HepG2 (cell line): ENCODE data around the gene HINT2. TPM values are rescaled to one million over a fixed set of nuclear protein-coding genes. Genes with fewer than 3 reads are reported as not detected.
A peak's percentile ranks its signal among the peaks of the same experiment; 100 is the strongest.

Experiments used
- CEBPG ChIP-seq: IDR thresholded peaks from 2 replicates; pipeline ENCODE4 v1.6.1; 2016
- GTF2F1 ChIP-seq: fragments of 150-350 bp; IDR thresholded peaks from 2 replicates; pipeline ENCODE4 v1.6.1; 2014; ENCODE audit warnings: low read length
- HOXA7 ChIP-seq: sonication (generic); formaldehyde crosslinking; IDR thresholded peaks from 2 replicates; pipeline ENCODE4 v1.8.1; 2022; ENCODE audit warnings: mild to moderate bottlenecking, missing genetic modification reagents, moderate library complexity
- NFRKB ChIP-seq: fragments of 450-650 bp; IDR thresholded peaks from 2 replicates; pipeline ENCODE4 v1.6.1; 2017
- NR2F6 ChIP-seq, 2 experiments: IDR thresholded peaks; 2 replicates each; pipeline ENCODE4 v1.6.1; 2016; ENCODE audit warnings: antibody characterized with exemption in 1 of 2, mild to moderate bottlenecking in 1 of 2
- PHB2 ChIP-seq: fragments of 450-650 bp; IDR thresholded peaks from 2 replicates; pipeline ENCODE4 v1.6.1; 2018; ENCODE audit not compliant: partially characterized antibody
- SIN3A ChIP-seq: IDR thresholded peaks from 2 replicates; pipeline ENCODE4 v1.6.1; 2011; ENCODE audit warnings: low read depth, mild to moderate bottlenecking, control low read depth, low read length, borderline replicate concordance
- ZBTB21 ChIP-seq: sonication (generic); formaldehyde crosslinking; IDR thresholded peaks from 2 replicates; pipeline ENCODE4 v1.4.0; 2020; ENCODE audit warnings: missing genetic modification reagents
- ZKSCAN8 ChIP-seq: IDR thresholded peaks from 2 replicates; pipeline ENCODE4 v1.6.1; 2016; ENCODE audit warnings: borderline replicate concordance, missing genetic modification reagents, missing compliant biosample characterization
- ZNF44 ChIP-seq: sonication (generic); formaldehyde crosslinking; IDR thresholded peaks from 2 replicates; pipeline ENCODE4 v1.5.1; 2020; ENCODE audit warnings: mild to moderate bottlenecking, missing genetic modification reagents
- polyA plus RNA-seq, 8 experiments: library from polyadenylated mRNA; depleted of rRNA in 3 of 8; stranded (reverse) in 7 of 8; unstranded in 1 of 8; fragments of >200 nt; fragmentation: Illumina TruSeq in 4 of 8; extraction: Trizol in 4 of 8; gene quantifications; 2 replicates each; pipeline versions ENCODE4 v1.2.1 to v1.2.3, GENCODE V29; 2011 to 2016; ENCODE audit warnings: low read depth in 4 of 8, missing spikeins in 1 of 8, mixed read lengths in 1 of 8; ENCODE audit not compliant: insufficient read depth in 1 of 8
- total RNA-seq, 5 experiments: library from RNA; depleted of rRNA; stranded (reverse); fragments of >200 nt; fragmentation: Illumina TruSeq; extraction: Trizol; gene quantifications; 2 replicates each; pipeline ENCODE4 v1.2.3, GENCODE V29; 2016; ENCODE audit warnings: low read depth in 1 of 5
- TF ChIP-seq, protein P1 (sequence below): sonication (generic); formaldehyde crosslinking; IDR thresholded peaks from 2 replicates; pipeline ENCODE4 v1.5.1; 2020; ENCODE audit warnings: mild to moderate bottlenecking, moderate library complexity, missing genetic modification reagents
- TF ChIP-seq, protein P2 (sequence below): IDR thresholded peaks from 2 replicates; pipeline ENCODE4 v1.6.1; 2012; ENCODE audit warnings: low read length, improper control_type of control experiment
- TF ChIP-seq, protein P3 (sequence below): sonication (generic); formaldehyde crosslinking; IDR thresholded peaks from 2 replicates; pipeline ENCODE4 v1.4.0; 2020; ENCODE audit warnings: missing genetic modification reagents
- TF ChIP-seq, protein P4 (sequence below): sonication (generic); formaldehyde crosslinking; IDR thresholded peaks from 2 replicates; pipeline ENCODE4 v1.5.0; 2020; ENCODE audit warnings: missing genetic modification reagents
- TF ChIP-seq, protein P5 (sequence below): sonication (generic); formaldehyde crosslinking; IDR thresholded peaks from 2 replicates; pipeline ENCODE4 v1.5.0; 2020; ENCODE audit warnings: missing genetic modification reagents
- TF ChIP-seq, protein P6 (sequence below): sonication (generic); formaldehyde crosslinking; IDR thresholded peaks from 2 replicates; pipeline ENCODE4 v1.4.0; 2020; ENCODE audit warnings: mild to moderate bottlenecking, low read depth, missing genetic modification reagents
- TF ChIP-seq, protein P7 (sequence below): sonication (generic); formaldehyde crosslinking; IDR thresholded peaks from 2 replicates; pipeline ENCODE4 v1.5.1; 2020; ENCODE audit warnings: mild to moderate bottlenecking, missing genetic modification reagents, borderline replicate concordance

Gene HINT2
- total and polyA plus RNA-seq, 2 of the 13 experiments (the other 11 are each of a cell fraction or from before 2014, with no cell fraction given): 37.9 to 56.2 TPM

DNA sequence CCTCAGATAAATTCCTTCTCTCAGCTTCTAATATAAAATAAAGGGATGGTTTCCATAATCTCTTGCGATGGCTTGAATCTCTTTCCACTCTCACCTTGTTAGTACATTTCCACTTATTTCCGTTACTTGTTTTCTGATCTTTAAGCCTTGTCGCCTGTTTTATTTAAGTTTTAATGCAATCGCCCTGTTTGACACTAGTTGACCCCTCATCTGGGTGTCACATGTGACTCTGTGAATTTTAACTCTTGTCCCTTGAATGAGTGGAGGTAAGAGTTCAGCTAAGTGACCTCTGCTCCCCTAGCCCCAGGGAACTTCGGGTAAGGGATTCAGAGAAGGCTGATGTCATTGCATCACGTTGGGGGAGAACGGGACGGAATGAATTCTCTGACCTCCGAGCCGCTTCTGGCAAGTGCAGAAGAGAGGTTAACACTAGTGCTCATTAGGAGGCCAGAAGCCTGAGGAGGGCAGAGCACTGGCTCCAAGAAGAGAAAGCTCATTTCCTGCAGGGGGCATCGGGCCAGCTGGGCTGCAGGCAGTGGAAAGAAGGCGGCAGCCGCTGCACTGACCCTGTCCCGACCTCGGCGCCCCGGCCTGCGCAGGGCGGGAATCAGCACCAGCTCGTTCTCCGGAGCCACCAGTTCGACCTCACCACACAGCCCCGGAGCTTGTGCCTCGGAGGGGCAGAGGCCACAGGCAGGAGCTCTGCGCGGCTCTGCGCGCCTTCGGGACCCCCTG lies 569 bp downstream of the HINT2 start (continued):
- TF ChIP-seq NR2F6 (IDR thresholded peaks at IDR 0.05): peak; percentile 95
- TF ChIP-seq NR2F6 (CRISPR knock-in tag; IDR thresholded peaks at IDR 0.05): peak; percentile 96
- no peak for TF ChIP-seq GTF2F1
- no peak for TF ChIP-seq PHB2
- TF ChIP-seq, protein P1, sequence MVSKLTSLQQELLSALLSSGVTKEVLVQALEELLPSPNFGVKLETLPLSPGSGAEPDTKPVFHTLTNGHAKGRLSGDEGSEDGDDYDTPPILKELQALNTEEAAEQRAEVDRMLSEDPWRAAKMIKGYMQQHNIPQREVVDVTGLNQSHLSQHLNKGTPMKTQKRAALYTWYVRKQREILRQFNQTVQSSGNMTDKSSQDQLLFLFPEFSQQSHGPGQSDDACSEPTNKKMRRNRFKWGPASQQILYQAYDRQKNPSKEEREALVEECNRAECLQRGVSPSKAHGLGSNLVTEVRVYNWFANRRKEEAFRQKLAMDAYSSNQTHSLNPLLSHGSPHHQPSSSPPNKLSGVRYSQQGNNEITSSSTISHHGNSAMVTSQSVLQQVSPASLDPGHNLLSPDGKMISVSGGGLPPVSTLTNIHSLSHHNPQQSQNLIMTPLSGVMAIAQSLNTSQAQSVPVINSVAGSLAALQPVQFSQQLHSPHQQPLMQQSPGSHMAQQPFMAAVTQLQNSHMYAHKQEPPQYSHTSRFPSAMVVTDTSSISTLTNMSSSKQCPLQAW (CRISPR knock-in tag): 0 out of 2 replicates have a peak, but pooled peaks have one; percentile 17
- TF ChIP-seq, protein P2, sequence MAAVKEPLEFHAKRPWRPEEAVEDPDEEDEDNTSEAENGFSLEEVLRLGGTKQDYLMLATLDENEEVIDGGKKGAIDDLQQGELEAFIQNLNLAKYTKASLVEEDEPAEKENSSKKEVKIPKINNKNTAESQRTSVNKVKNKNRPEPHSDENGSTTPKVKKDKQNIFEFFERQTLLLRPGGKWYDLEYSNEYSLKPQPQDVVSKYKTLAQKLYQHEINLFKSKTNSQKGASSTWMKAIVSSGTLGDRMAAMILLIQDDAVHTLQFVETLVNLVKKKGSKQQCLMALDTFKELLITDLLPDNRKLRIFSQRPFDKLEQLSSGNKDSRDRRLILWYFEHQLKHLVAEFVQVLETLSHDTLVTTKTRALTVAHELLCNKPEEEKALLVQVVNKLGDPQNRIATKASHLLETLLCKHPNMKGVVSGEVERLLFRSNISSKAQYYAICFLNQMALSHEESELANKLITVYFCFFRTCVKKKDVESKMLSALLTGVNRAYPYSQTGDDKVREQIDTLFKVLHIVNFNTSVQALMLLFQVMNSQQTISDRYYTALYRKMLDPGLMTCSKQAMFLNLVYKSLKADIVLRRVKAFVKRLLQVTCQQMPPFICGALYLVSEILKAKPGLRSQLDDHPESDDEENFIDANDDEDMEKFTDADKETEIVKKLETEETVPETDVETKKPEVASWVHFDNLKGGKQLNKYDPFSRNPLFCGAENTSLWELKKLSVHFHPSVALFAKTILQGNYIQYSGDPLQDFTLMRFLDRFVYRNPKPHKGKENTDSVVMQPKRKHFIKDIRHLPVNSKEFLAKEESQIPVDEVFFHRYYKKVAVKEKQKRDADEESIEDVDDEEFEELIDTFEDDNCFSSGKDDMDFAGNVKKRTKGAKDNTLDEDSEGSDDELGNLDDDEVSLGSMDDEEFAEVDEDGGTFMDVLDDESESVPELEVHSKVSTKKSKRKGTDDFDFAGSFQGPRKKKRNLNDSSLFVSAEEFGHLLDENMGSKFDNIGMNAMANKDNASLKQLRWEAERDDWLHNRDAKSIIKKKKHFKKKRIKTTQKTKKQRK: no peak
- TF ChIP-seq, protein P3, sequence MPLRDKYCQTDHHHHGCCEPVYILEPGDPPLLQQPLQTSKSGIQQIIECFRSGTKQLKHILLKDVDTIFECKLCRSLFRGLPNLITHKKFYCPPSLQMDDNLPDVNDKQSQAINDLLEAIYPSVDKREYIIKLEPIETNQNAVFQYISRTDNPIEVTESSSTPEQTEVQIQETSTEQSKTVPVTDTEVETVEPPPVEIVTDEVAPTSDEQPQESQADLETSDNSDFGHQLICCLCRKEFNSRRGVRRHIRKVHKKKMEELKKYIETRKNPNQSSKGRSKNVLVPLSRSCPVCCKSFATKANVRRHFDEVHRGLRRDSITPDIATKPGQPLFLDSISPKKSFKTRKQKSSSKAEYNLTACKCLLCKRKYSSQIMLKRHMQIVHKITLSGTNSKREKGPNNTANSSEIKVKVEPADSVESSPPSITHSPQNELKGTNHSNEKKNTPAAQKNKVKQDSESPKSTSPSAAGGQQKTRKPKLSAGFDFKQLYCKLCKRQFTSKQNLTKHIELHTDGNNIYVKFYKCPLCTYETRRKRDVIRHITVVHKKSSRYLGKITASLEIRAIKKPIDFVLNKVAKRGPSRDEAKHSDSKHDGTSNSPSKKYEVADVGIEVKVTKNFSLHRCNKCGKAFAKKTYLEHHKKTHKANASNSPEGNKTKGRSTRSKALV (CRISPR knock-in tag): no peak
- TF ChIP-seq ZBTB21 (CRISPR knock-in tag): peak; percentile 37; the same call in 1 of the 2 replicates
- TF ChIP-seq, protein P4, sequence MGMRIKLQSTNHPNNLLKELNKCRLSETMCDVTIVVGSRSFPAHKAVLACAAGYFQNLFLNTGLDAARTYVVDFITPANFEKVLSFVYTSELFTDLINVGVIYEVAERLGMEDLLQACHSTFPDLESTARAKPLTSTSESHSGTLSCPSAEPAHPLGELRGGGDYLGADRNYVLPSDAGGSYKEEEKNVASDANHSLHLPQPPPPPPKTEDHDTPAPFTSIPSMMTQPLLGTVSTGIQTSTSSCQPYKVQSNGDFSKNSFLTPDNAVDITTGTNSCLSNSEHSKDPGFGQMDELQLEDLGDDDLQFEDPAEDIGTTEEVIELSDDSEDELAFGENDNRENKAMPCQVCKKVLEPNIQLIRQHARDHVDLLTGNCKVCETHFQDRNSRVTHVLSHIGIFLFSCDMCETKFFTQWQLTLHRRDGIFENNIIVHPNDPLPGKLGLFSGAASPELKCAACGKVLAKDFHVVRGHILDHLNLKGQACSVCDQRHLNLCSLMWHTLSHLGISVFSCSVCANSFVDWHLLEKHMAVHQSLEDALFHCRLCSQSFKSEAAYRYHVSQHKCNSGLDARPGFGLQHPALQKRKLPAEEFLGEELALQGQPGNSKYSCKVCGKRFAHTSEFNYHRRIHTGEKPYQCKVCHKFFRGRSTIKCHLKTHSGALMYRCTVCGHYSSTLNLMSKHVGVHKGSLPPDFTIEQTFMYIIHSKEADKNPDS (CRISPR knock-in tag): no peak
- TF ChIP-seq, protein P5, sequence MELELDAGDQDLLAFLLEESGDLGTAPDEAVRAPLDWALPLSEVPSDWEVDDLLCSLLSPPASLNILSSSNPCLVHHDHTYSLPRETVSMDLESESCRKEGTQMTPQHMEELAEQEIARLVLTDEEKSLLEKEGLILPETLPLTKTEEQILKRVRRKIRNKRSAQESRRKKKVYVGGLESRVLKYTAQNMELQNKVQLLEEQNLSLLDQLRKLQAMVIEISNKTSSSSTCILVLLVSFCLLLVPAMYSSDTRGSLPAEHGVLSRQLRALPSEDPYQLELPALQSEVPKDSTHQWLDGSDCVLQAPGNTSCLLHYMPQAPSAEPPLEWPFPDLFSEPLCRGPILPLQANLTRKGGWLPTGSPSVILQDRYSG (CRISPR knock-in tag): no peak; the same call in 1 of the 2 replicates
- TF ChIP-seq HOXA7 (CRISPR knock-in tag): no peak
- TF ChIP-seq ZKSCAN8 (CRISPR knock-in tag): no peak
- TF ChIP-seq NFRKB: no peak
- TF ChIP-seq ZNF44: no peak
- TF ChIP-seq, protein P6, sequence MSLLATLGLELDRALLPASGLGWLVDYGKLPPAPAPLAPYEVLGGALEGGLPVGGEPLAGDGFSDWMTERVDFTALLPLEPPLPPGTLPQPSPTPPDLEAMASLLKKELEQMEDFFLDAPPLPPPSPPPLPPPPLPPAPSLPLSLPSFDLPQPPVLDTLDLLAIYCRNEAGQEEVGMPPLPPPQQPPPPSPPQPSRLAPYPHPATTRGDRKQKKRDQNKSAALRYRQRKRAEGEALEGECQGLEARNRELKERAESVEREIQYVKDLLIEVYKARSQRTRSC (CRISPR knock-in tag): no peak
- TF ChIP-seq, protein P7, sequence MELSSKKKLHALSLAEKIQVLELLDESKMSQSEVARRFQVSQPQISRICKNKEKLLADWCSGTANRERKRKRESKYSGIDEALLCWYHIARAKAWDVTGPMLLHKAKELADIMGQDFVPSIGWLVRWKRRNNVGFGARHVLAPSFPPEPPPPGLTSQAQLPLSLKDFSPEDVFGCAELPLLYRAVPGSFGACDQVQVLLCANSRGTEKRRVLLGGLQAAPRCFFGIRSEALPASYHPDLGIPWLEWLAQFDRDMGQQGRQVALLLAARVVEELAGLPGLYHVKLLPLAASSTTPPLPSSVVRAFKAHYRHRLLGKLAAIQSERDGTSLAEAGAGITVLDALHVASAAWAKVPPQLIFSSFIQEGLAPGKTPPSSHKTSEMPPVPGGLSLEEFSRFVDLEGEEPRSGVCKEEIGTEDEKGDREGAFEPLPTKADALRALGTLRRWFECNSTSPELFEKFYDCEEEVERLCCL (CRISPR knock-in tag): 0 out of 2 replicates have a peak, but pooled peaks have one; percentile 54
- peak; percentile 74; the same call in 1 of the 2 replicates for TF ChIP-seq SIN3A
- peak; percentile 95 for TF ChIP-seq CEBPG
